ENCODE measurements around the gene AFF3. TPM values are rescaled to one million over a fixed set of nuclear protein-coding genes. Genes with fewer than 3 reads are reported as not detected.

AFF3 gene
- total and polyA plus RNA-seq, 4 donors = 0.48 to 5.3 (median 2.3) TPM

DNA sequence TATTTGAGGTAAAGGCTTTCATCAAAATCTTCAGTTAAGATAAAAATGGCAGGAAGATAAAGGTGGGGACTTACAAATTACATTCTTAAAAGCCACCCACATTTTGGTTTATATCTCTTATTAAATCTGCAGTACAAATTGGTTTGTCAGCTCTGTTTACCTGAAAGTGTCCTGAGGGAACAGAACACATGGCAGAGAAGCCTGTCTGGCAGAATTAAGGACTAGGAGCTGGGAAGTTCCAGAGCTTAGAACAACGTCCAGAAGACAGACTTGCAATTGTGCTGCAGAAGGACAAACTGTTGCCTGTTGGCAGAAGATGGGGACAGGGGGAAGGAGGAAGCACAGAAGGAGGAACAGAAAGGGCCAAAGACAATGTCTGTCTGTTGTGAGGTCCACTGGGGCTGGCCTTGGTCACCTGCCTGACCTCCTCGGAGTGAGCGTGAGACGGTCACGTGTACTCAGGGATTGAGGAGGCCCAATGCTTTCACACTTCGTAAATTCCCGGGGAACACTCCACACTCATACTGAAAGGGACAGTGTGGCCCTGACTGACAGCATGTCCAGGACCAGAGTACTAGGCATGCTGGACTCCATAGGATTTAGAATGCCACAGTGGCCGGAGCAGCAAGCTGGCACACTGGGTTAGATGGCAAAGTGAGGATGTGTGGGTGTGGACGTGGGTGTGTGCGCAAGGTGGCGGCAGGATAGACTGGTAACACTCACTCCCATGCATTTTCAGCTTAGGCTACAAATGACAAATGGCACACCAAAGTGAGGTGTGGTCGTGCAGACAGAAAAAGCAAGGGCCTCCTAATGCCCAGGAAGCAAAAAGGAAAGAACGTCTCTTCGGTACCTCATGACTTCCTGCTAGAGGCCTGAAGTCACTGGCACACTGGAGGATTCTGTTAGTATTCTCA, 441.6 kb downstream of the AFF3 start:
- Histone ChIP-seq H3K27me3 (ENCODE audit: control insufficient read depth in 4 of 4, insufficient read depth in 4 of 4, low read length in 3 of 4) (no peaks in the 10 kb centered on the region), H3K9me3 (ENCODE audit: control insufficient read depth in 4 of 4, low read length in 3 of 4) (no peaks in the 10 kb centered on the region), H3K36me3 (ENCODE audit: control insufficient read depth in 4 of 4, insufficient read depth in 3 of 4, low read depth in 1 of 4, low read length in 3 of 4) (no peaks in the 10 kb centered on the region), H3K4me3 (ENCODE audit: low read depth in 1 of 3, low read length in 3 of 3) (no peak overlapping the region), H3K9ac (ENCODE audit: low read depth in 1 of 2, low read length in 2 of 2) (no peak overlapping the region), H3K4me1 (ENCODE audit: control insufficient read depth in 4 of 4, insufficient read depth in 4 of 4, low read length in 3 of 4) (no peaks in the 10 kb centered on the region), H3K27ac (ENCODE audit: low read depth in 1 of 2, low read length in 2 of 2) (no peak overlapping the region)
- TF ChIP-seq HNF4G (IDR thresholded peaks at IDR 0.05) (no peak), MAX (IDR thresholded peaks at IDR 0.05) (no peak)
- TF ChIP-seq, protein P1, sequence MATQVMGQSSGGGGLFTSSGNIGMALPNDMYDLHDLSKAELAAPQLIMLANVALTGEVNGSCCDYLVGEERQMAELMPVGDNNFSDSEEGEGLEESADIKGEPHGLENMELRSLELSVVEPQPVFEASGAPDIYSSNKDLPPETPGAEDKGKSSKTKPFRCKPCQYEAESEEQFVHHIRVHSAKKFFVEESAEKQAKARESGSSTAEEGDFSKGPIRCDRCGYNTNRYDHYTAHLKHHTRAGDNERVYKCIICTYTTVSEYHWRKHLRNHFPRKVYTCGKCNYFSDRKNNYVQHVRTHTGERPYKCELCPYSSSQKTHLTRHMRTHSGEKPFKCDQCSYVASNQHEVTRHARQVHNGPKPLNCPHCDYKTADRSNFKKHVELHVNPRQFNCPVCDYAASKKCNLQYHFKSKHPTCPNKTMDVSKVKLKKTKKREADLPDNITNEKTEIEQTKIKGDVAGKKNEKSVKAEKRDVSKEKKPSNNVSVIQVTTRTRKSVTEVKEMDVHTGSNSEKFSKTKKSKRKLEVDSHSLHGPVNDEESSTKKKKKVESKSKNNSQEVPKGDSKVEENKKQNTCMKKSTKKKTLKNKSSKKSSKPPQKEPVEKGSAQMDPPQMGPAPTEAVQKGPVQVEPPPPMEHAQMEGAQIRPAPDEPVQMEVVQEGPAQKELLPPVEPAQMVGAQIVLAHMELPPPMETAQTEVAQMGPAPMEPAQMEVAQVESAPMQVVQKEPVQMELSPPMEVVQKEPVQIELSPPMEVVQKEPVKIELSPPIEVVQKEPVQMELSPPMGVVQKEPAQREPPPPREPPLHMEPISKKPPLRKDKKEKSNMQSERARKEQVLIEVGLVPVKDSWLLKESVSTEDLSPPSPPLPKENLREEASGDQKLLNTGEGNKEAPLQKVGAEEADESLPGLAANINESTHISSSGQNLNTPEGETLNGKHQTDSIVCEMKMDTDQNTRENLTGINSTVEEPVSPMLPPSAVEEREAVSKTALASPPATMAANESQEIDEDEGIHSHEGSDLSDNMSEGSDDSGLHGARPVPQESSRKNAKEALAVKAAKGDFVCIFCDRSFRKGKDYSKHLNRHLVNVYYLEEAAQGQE (IDR thresholded peaks at IDR 0.05) = no peak
- WGBS = 90% methylated on average over 14 of the region's 14 CpGs
- DNase-seq (ENCODE audit: low spot score) = no peak

- DNase-seq (ENCODE audit: low spot score) = no peak
- no peaks in the 10 kb centered on the region for H3K27me3 ChIP-seq (ENCODE audit: control insufficient read depth in 4 of 4, insufficient read depth in 4 of 4, low read length in 3 of 4)
- H3K9me3 ChIP-seq (ENCODE audit: control insufficient read depth in 4 of 4, low read length in 3 of 4) = no peaks in the 10 kb centered on the region
- H3K4me1 ChIP-seq (ENCODE audit: control insufficient read depth in 4 of 4, insufficient read depth in 4 of 4, low read length in 3 of 4) = no peaks in the 10 kb centered on the region
- no peak overlapping the region for H3K4me3 ChIP-seq (ENCODE audit: low read depth in 1 of 3, low read length in 3 of 3)
- TF ChIP-seq JUND (IDR thresholded peaks at IDR 0.05) (no peak), RXRA (IDR thresholded peaks at IDR 0.05) (no peak), TAF1 (conservative IDR thresholded peaks at IDR 0.05) (no peak), SP1 (IDR thresholded peaks at IDR 0.05) (no peak), ATF3 (IDR thresholded peaks at IDR 0.05) (no peak), MAX (IDR thresholded peaks at IDR 0.05) (no peak), HNF4A (conservative IDR thresholded peaks at IDR 0.05) (no peak), FOXA1 (IDR thresholded peaks at IDR 0.05) (no peak), FOXA2 (IDR thresholded peaks at IDR 0.05) (no peak), YY1 (IDR thresholded peaks at IDR 0.05) (no peak), EGR1 (IDR thresholded peaks at IDR 0.05; ENCODE audit: low read depth in 2 of 2) (no peak), RAD21 (IDR thresholded peaks at IDR 0.05) (no peak), GABPA (IDR thresholded peaks at IDR 0.05 in 1 of 2, conservative IDR thresholded peaks at IDR 0.05 in 1 of 2) (no peak), HNF4G (IDR thresholded peaks at IDR 0.05) (no peak), NR2F2 (IDR thresholded peaks at IDR 0.05) (no peak)
- TF ChIP-seq, protein P1 (IDR thresholded peaks at IDR 0.05) = no peak
- TF ChIP-seq, protein P2, sequence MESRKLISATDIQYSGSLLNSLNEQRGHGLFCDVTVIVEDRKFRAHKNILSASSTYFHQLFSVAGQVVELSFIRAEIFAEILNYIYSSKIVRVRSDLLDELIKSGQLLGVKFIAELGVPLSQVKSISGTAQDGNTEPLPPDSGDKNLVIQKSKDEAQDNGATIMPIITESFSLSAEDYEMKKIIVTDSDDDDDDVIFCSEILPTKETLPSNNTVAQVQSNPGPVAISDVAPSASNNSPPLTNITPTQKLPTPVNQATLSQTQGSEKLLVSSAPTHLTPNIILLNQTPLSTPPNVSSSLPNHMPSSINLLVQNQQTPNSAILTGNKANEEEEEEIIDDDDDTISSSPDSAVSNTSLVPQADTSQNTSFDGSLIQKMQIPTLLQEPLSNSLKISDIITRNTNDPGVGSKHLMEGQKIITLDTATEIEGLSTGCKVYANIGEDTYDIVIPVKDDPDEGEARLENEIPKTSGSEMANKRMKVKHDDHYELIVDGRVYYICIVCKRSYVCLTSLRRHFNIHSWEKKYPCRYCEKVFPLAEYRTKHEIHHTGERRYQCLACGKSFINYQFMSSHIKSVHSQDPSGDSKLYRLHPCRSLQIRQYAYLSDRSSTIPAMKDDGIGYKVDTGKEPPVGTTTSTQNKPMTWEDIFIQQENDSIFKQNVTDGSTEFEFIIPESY (IDR thresholded peaks at IDR 0.05) = no peak
- TF ChIP-seq, protein P3, sequence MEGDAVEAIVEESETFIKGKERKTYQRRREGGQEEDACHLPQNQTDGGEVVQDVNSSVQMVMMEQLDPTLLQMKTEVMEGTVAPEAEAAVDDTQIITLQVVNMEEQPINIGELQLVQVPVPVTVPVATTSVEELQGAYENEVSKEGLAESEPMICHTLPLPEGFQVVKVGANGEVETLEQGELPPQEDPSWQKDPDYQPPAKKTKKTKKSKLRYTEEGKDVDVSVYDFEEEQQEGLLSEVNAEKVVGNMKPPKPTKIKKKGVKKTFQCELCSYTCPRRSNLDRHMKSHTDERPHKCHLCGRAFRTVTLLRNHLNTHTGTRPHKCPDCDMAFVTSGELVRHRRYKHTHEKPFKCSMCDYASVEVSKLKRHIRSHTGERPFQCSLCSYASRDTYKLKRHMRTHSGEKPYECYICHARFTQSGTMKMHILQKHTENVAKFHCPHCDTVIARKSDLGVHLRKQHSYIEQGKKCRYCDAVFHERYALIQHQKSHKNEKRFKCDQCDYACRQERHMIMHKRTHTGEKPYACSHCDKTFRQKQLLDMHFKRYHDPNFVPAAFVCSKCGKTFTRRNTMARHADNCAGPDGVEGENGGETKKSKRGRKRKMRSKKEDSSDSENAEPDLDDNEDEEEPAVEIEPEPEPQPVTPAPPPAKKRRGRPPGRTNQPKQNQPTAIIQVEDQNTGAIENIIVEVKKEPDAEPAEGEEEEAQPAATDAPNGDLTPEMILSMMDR (IDR thresholded peaks at IDR 0.05; ENCODE audit: low read depth, low read length, missing input control) = no peak
- H3K27ac ChIP-seq (ENCODE audit: low read depth in 1 of 2, low read length in 2 of 2) = no peak overlapping the region
- H3K36me3 ChIP-seq (ENCODE audit: control insufficient read depth in 4 of 4, insufficient read depth in 3 of 4, low read depth in 1 of 4, low read length in 3 of 4) = no peaks in the 10 kb centered on the region
- WGBS = 90% methylated on average over 2 of the region's 2 CpGs
- H3K9ac ChIP-seq (ENCODE audit: low read depth in 1 of 2, low read length in 2 of 2) = no peak overlapping the region
Observed at GRCh38 chr2:99698896-99699295, 443.5 kb downstream of the AFF3 start.

Data from liver (tissue), 9 donors.